HG03108 (cell line): ENCODE results near the gene ZP1.

Experiments
- ATAC-seq: cut with Tn5 transposase; IDR thresholded peaks from one replicate; pipeline ENCODE4 v1.9.1; 2021; ENCODE audit warnings: moderate library complexity; ENCODE audit not compliant: unreplicated experiment

Gene ZP1

GRCh38 chr11:60842668-60843600 lies 24.4 kb upstream of the ZP1 start:
- ATAC-seq, result no peak

GRCh38 chr11:60844045-60844869 lies 23.1 kb upstream of the ZP1 start:
- no peak for ATAC-seq

- no peak for ATAC-seq
Observed at GRCh38 chr11:60844870-60845221, 22.5 kb upstream of the ZP1 start.

- no peak for ATAC-seq
Observed at GRCh38 chr11:60845338-60845737, 22.0 kb upstream of the ZP1 start.

GRCh38 chr11:60847281-60847680 lies 20.1 kb upstream of the ZP1 start:
- no peak for ATAC-seq

- ATAC-seq, result no peak
Observed at GRCh38 chr11:60847896-60848295, 19.4 kb upstream of the ZP1 start.

GRCh38 chr11:60848714-60849151 lies 18.6 kb upstream of the ZP1 start:
- ATAC-seq, result no peak

GRCh38 chr11:60849641-60850520 lies 17.5 kb upstream of the ZP1 start:
- no peak for ATAC-seq

GRCh38 chr11:60851327-60852104 lies 15.8 kb upstream of the ZP1 start:
- no peak for ATAC-seq

- no peak for ATAC-seq
Observed at GRCh38 chr11:60852117-60852981, 15.0 kb upstream of the ZP1 start.

GRCh38 chr11:60852982-60853950 lies 14.1 kb upstream of the ZP1 start:
- ATAC-seq, result no peak

- ATAC-seq, result no peak
Observed at GRCh38 chr11:60854140-60854846, 13.0 kb upstream of the ZP1 start.

- no peak for ATAC-seq
Observed at GRCh38 chr11:60854847-60855725, 12.3 kb upstream of the ZP1 start.

GRCh38 chr11:60855726-60856633 lies 11.4 kb upstream of the ZP1 start, which contains the start of gene PTGDR2:
PTGDR2 (minus strand) TSS chr11:60855950; CDS start chr11:60853722, 2,228 bp downstream.
- ATAC-seq, result no peak
